ENCODE results near the gene NANS.
"Not testable (repeated sequence)": the region's sequence is repeated elsewhere in the genome, so short reads cannot be mapped to it uniquely, and the experiment has no call there.

The NANS gene

GRCh38 chr9:98066235-98066634 is 9.7 kb downstream of the NANS start:
- TF ChIP-seq CTCF (IDR thresholded peaks at IDR 0.05) (no peak), ZFX (IDR thresholded peaks at IDR 0.05; ENCODE audit: borderline replicate concordance) (no peak)
- no peak overlapping the region for H3K27ac ChIP-seq

GRCh38 chr9:98067184-98067583 is 10.7 kb downstream of the NANS start:
- TF ChIP-seq ZFX (IDR thresholded peaks at IDR 0.05; ENCODE audit: borderline replicate concordance) (no peak), CTCF (IDR thresholded peaks at IDR 0.05) (no peak)

GRCh38 chr9:98069551-98069950 is 13.0 kb downstream of the NANS start:
- H3K27ac ChIP-seq, result peak overlapping the region; percentile 96; the same call in 1 of the 2 replicates
- no peak for TF ChIP-seq CTCF (IDR thresholded peaks at IDR 0.05)
- TF ChIP-seq ZFX (IDR thresholded peaks at IDR 0.05; ENCODE audit: borderline replicate concordance), result no peak

More at GRCh38 chr9:98067184-98067583, 10.7 kb downstream of the NANS start:
- 0 out of 2 replicates have a peak overlapping the region, but pooled peaks have one; percentile 13 for H3K27ac ChIP-seq

GRCh38 chr9:98070704-98071103 is 14.2 kb downstream of the NANS start:
- TF ChIP-seq CTCF (IDR thresholded peaks at IDR 0.05) (no peak), ZFX (IDR thresholded peaks at IDR 0.05; ENCODE audit: borderline replicate concordance) (no peak)
- H3K27ac ChIP-seq, result peak overlapping the region; percentile 96

GRCh38 chr9:98071737-98072136 is 15.2 kb downstream of the NANS start:
- H3K27ac ChIP-seq, result peak overlapping the region; percentile 96

GRCh38 chr9:98074115-98074990 is 17.8 kb downstream of the NANS start:
- TF ChIP-seq ZFX (IDR thresholded peaks at IDR 0.05; ENCODE audit: borderline replicate concordance) (no peak), CTCF (IDR thresholded peaks at IDR 0.05) (peak; percentile 96)
- H3K27ac ChIP-seq, result peak overlapping the region; percentile 96

More at GRCh38 chr9:98071737-98072136, 15.2 kb downstream of the NANS start:
- TF ChIP-seq CTCF (IDR thresholded peaks at IDR 0.05) (0 out of 2 replicates have a peak, but pooled peaks have one; percentile 14), ZFX (IDR thresholded peaks at IDR 0.05; ENCODE audit: borderline replicate concordance) (no peak)

GRCh38 chr9:98075332-98075805 is 18.8 kb downstream of the NANS start:
- peak overlapping the region; percentile 96 for H3K27ac ChIP-seq
- TF ChIP-seq CTCF (IDR thresholded peaks at IDR 0.05) (no peak), ZFX (IDR thresholded peaks at IDR 0.05; ENCODE audit: borderline replicate concordance) (no peak)

GRCh38 chr9:98076514-98076890 is 20.0 kb downstream of the NANS start:
- not testable (repeated sequence) for H3K27ac ChIP-seq
